GM20000 (cell line): ENCODE measurements around the gene NDUFA13.

ENCODE experiments used
- DNase-seq: peaks from one replicate; pipeline ENCODE4 v3.0.0; 2012; ENCODE audit warnings: low spot score
- TF ChIP-seq, protein P1 (sequence below): IDR thresholded peaks from 2 replicates; pipeline ENCODE4 v1.5.1; 2012; ENCODE audit warnings: mild to moderate bottlenecking, control low read depth; ENCODE audit errors: extremely low read depth, missing control alignments

The NDUFA13 gene

GRCh38 chr19:19532806-19533701, 17.0 kb downstream of the NDUFA13 start:
- no peak for DNase-seq
- TF ChIP-seq, protein P1, sequence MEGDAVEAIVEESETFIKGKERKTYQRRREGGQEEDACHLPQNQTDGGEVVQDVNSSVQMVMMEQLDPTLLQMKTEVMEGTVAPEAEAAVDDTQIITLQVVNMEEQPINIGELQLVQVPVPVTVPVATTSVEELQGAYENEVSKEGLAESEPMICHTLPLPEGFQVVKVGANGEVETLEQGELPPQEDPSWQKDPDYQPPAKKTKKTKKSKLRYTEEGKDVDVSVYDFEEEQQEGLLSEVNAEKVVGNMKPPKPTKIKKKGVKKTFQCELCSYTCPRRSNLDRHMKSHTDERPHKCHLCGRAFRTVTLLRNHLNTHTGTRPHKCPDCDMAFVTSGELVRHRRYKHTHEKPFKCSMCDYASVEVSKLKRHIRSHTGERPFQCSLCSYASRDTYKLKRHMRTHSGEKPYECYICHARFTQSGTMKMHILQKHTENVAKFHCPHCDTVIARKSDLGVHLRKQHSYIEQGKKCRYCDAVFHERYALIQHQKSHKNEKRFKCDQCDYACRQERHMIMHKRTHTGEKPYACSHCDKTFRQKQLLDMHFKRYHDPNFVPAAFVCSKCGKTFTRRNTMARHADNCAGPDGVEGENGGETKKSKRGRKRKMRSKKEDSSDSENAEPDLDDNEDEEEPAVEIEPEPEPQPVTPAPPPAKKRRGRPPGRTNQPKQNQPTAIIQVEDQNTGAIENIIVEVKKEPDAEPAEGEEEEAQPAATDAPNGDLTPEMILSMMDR: no peak

GRCh38 chr19:19533841-19534240, 17.8 kb downstream of the NDUFA13 start:
- TF ChIP-seq, protein P1: no peak
- DNase-seq: no peak

DNA sequence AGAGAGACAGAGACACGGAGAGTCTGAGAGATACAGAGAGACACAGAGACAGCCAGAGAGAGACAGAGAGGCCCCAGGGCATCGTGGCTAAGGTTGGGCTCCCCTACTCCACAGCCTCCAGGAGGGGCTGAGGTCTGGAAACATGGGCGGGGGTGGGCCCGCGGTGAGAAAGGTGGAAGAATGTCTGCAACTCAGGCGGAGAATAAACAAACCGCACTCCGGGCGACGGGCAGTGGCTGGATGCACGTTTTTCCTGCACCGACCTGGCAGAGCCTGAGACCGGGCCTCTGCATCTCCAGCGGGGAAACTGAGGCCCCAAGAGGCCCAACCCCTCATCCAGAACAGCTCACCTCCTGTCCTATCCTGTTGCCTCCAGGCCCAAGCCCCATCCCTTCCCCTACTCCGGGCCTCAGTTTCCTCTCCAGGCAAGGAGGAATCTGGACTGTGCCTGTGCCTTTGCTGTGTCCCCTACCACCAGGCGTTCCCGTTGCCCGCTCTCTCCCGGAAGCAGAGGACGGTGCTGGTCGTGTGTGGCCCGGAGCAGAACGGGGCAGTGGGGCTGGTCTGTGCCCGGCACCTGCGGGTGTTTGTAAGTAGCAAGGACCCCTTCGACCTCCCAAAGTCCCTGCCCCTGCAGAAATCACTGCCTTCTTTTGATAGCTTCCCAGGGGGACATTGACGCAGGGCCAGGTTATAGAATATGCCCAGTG, 18.7 kb downstream of the NDUFA13 start:
- TF ChIP-seq, protein P1: no peak
- no peak for DNase-seq

DNA sequence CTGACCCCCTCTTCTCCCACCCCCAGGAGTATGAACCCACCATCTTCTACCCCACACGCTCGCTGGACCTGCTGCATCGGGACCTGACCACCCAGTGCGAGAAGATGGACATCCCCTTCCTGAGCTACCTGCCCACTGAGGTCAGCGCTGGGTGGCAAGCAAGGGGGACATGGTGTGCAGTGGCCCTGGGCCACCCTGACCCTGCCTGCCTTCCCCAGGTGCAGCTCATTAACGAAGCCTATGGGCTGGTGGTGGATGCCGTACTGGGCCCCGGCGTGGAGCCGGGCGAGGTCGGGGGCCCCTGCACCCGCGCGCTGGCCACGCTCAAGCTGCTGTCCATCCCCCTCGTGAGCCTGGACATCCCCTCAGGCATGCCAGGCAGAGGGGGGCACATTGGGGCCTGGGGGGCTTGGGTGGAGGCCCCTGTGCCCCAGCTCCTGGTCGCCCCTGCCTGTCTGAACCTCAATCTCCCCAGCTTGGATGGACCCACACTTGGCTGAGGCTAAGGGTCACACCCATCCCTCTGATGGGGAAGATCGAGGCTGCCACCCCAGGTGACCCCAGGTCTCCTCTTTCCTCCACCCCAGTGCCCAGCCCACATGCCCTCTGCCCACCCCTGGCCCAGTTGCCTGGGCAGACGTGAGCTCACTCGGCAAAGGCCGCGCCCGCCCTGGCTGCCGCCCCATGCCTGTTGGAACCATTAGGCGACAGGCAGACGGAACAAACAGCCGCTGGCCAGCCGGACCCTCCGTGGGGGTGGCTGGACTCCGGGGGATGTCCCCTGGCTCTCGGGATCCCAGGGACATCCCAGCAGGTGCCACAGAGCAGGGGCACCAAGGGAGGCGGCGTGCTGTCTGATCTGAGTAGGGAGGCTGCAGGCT, 19.5 kb downstream of the NDUFA13 start:
- DNase-seq: no peak
- TF ChIP-seq, protein P1: no peak

DNA sequence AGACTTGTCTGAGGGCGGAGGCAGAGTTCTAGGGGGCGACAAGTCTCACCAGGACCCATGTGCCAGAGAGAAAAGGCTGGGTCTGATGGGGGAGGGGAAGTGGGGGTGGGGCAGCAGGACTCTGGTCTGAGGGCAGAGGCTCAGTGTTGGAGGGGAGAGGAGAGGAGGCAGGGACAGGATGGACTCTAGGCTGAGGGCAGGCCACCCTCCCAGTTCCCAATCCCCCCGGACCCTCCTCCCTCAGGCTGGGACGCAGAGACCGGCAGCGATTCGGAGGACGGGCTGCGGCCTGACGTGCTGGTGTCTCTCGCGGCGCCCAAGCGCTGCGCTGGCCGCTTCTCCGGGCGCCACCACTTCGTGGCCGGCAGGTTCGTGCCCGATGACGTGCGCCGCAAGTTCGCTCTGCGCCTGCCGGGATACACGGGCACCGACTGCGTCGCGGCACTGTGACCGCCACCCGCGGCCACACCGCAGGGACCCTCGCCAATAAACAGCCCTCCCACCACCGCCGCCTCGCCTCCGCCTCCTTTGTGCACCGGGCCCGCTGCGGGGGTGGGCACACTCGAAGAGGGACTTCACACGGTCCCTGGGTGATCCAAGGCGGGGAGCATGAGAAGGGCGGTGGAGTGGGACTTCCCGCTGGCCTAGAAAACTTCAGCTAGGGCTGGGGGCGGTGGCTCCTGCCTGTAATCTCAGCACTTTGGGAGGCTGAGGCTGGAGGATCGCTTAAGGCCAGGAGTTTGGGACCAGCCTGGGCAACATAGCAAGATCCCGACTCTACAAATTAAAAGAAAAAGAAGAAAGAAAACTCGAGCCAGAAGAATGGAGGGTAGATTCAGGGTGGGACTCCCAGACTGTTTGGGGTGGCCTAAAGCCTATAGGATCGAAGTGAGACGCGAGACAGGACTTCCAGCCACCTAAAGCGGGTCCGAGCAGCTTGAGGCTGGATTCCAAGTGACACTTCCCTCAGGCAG, 21.3 kb downstream of the NDUFA13 start:
- DNase-seq: no peak
- TF ChIP-seq, protein P1: no peak

GRCh38 chr19:19538061-19538784, 22.2 kb downstream of the NDUFA13 start, which contains the start of gene CILP2:
TSS of gene CILP2 (plus strand) at chr19:19538265. CDS start at chr19:19538350, 85 bp downstream.
- DNase-seq: peak; percentile 84
- TF ChIP-seq, protein P1: no peak
